Smooth muscle cell (in vitro differentiated cells): ENCODE measurements around the gene ANK3. TPM values are rescaled to one million over a fixed set of nuclear protein-coding genes. Genes with fewer than 3 reads are reported as not detected.

Source experiments
- DNase-seq: peaks from one replicate; lab custom pipeline; 2025; ENCODE audit not compliant: unreplicated experiment; lab: John Stamatoyannopoulos, UW
- H2AFZ ChIP-seq: fragments of 200-600 bp; sonication (generic); 2 replicates; pipeline ENCODE4 v1.6.0; 2016; ENCODE audit warnings: antibody characterized with exemption, low read depth, mild to moderate bottlenecking
- H3F3A ChIP-seq: fragments of 200-600 bp; sonication (generic); 2 replicates; pipeline ENCODE4 v1.6.0; 2017; ENCODE audit warnings: antibody characterized with exemption, low read depth
- H3K27ac ChIP-seq: fragments of 200-600 bp; sonication (generic); 2 replicates; pipeline ENCODE4 v1.5.1; 2016; ENCODE audit warnings: low read depth, mild to moderate bottlenecking
- H3K27me3 ChIP-seq: fragments of 200-600 bp; sonication (generic); 2 replicates; pipeline ENCODE4 v1.6.1; 2016; ENCODE audit warnings: low read depth, mild to moderate bottlenecking
- H3K36me3 ChIP-seq: fragments of 200-600 bp; sonication (generic); 2 replicates; pipeline ENCODE4 v1.5.1; 2016; ENCODE audit warnings: low read depth
- H3K4me1 ChIP-seq: fragments of 200-600 bp; sonication (generic); 2 replicates; pipeline ENCODE4 v1.5.1; 2016; ENCODE audit warnings: low read depth
- H3K4me2 ChIP-seq: fragments of 200-600 bp; sonication (generic); 2 replicates; pipeline ENCODE4 v1.6.0; 2016; ENCODE audit warnings: mild to moderate bottlenecking
- H3K4me3 ChIP-seq: fragments of 200-600 bp; sonication (generic); 2 replicates; pipeline ENCODE4 v1.5.1; 2016; ENCODE audit warnings: mild to moderate bottlenecking
- H3K79me2 ChIP-seq: fragments of 200-600 bp; sonication (generic); 2 replicates; pipeline ENCODE4 v1.6.0; 2016; ENCODE audit warnings: low read depth, mild to moderate bottlenecking
- H3K9ac ChIP-seq: fragments of 200-600 bp; sonication (generic); 2 replicates; pipeline ENCODE4 v1.6.0; 2016; ENCODE audit warnings: low read depth
- H3K9me3 ChIP-seq: fragments of 200-600 bp; sonication (generic); replicated peaks from 2 replicates; pipeline ENCODE4 v1.5.1; 2016; ENCODE audit warnings: low read depth
- H4K20me1 ChIP-seq: fragments of 200-600 bp; sonication (generic); 2 replicates; pipeline ENCODE4 v1.6.0; 2016; ENCODE audit warnings: low read depth
- WGBS: methylation state at CpG from one replicate; pipeline ENCODE4 v1.1.7; 2016; ENCODE audit warnings: low lambda C conversion rate; 5-methylcytosine and 5-hydroxymethylcytosine counted together
- polyA plus RNA-seq: library from polyadenylated mRNA; unstranded; fragments of >200 nt; fragmentation: Nextera tagmentation; extraction: Ambion mirVana; gene quantifications from 2 replicates; pipeline ENCODE4 v1.2.1, GENCODE V29; 2016
- total RNA-seq: library from RNA; depleted of rRNA; stranded (reverse); fragments of >200 nt; gene quantifications from 2 replicates; pipeline ENCODE4 v1.2.3, GENCODE V29; 2014
- TF ChIP-seq, protein P1 (sequence below): fragments of 200-600 bp; sonication (generic); IDR thresholded peaks from 2 replicates; pipeline ENCODE4 v1.5.1; 2017; ENCODE audit warnings: borderline replicate concordance, mild to moderate bottlenecking, antibody characterized with exemption; ENCODE audit not compliant: insufficient read depth, poor library complexity, severe bottlenecking

Gene ANK3
- total and polyA plus RNA-seq, 2 experiments from 2014 or later: 28.2 to 85.5 TPM

DNA sequence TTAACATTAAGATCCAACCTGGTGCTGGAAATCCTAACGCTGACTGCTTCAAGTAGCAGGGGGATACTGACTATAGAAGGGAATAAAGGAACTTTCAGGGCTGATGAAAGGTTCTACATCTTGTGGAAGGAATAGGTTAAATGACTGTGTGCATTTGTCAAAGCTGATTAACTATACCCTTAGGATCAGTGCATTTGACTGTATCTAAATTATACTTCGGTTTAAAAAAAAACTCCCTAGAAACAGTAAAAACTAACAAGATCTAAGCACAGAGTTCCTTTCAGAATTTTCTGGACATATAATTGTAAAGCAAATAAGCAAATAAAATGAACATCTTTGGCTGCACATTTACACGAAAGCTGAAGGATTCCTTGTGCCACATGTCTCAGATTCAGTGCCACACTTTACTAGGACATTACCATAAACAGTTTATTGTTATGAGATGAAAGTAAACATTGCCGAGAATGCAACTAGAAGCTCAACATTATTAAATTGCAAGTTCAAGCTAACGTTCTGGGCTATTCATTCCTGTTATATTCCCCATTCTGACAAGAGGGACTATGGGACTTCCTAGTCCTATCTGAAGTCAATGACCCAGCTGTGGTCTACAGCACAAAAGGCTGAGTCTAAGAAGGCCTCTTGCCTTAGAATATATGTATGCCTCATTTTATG is 20.7 kb downstream of the ANK3 start:
- Histone ChIP-seq H3K27ac (no peak overlapping the region), H3K4me2 (no peak overlapping the region), H4K20me1 (peaks cover 9% of the 10 kb centered on the region), H3K9me3 (no peaks in the 10 kb centered on the region), H3K79me2 (no peaks in the 10 kb centered on the region), H2AFZ (no peak overlapping the region), H3K4me1 (peaks cover 12% of the 10 kb centered on the region), H3K4me3 (no peak overlapping the region), H3F3A (no peaks in the 10 kb centered on the region), H3K9ac (no peak overlapping the region), H3K27me3 (no peaks in the 10 kb centered on the region), H3K36me3 (no peaks in the 10 kb centered on the region)
- TF ChIP-seq, protein P1, sequence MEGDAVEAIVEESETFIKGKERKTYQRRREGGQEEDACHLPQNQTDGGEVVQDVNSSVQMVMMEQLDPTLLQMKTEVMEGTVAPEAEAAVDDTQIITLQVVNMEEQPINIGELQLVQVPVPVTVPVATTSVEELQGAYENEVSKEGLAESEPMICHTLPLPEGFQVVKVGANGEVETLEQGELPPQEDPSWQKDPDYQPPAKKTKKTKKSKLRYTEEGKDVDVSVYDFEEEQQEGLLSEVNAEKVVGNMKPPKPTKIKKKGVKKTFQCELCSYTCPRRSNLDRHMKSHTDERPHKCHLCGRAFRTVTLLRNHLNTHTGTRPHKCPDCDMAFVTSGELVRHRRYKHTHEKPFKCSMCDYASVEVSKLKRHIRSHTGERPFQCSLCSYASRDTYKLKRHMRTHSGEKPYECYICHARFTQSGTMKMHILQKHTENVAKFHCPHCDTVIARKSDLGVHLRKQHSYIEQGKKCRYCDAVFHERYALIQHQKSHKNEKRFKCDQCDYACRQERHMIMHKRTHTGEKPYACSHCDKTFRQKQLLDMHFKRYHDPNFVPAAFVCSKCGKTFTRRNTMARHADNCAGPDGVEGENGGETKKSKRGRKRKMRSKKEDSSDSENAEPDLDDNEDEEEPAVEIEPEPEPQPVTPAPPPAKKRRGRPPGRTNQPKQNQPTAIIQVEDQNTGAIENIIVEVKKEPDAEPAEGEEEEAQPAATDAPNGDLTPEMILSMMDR: no peak
- DNase-seq: no peak
- WGBS: 84% methylated on average over 5 of the region's 5 CpGs

DNA sequence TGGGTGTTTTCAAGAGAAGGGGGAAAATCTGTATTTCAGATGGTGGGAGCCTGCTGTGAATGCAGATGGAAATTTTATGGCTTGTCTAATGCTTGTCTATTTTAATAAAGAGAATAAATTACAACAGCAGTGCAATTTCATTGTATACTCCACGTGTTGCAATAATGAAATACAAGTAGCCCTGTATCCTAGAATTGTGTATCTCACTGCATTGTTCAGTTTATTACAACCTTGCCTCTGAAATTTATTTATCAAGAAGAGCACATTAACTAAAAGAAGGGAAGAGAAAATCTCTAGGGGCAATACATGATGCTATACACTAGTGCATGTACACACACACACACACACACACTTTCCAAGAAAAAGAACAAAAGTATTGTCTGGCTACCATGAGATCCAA is 21.8 kb downstream of the ANK3 start:
- no peak overlapping the region for H3K27ac ChIP-seq
- TF ChIP-seq, protein P1: no peak
- 100% methylated on average over 1 of the region's 1 CpG for WGBS
- H3K27me3 ChIP-seq: no peaks in the 10 kb centered on the region
- H4K20me1 ChIP-seq: peaks cover 9% of the 10 kb centered on the region
- no peak overlapping the region for H3K9ac ChIP-seq
- H3F3A ChIP-seq: no peaks in the 10 kb centered on the region
- H2AFZ ChIP-seq: no peak overlapping the region
- H3K4me1 ChIP-seq: peaks cover 12% of the 10 kb centered on the region
- no peak overlapping the region for H3K4me3 ChIP-seq
- no peaks in the 10 kb centered on the region for H3K79me2 ChIP-seq
- H3K36me3 ChIP-seq: no peaks in the 10 kb centered on the region
- no peak overlapping the region for H3K4me2 ChIP-seq
- no peaks in the 10 kb centered on the region for H3K9me3 ChIP-seq
- DNase-seq: no peak

DNA sequence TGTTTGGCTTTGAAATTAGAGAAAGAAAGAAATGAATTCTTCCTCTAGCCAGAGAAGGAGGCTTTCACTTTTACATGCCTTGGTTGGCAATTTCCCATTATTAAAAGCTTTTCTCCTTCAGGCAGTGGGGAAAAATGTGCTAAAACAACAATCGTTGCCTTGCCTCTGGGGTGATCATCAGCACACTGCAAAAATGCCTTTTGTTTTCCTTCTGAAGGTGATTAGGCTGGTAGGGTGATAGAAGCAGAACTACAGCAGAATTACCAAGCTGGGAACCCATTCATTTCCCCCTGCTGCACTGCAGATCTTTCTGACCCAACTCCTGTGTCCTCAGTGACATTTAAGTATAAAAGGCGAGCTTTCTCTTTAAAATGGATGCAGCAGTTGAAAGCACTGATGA is 22.2 kb downstream of the ANK3 start:
- Histone ChIP-seq H3K4me3 (no peak overlapping the region), H3K4me1 (peaks cover 12% of the 10 kb centered on the region), H3K79me2 (no peaks in the 10 kb centered on the region), H2AFZ (no peak overlapping the region), H3K9me3 (no peaks in the 10 kb centered on the region), H3K9ac (no peak overlapping the region), H3F3A (no peaks in the 10 kb centered on the region), H4K20me1 (peaks cover 9% of the 10 kb centered on the region), H3K27ac (no peak overlapping the region), H3K36me3 (no peaks in the 10 kb centered on the region), H3K4me2 (no peak overlapping the region), H3K27me3 (no peaks in the 10 kb centered on the region)
- 60% methylated on average over 2 of the region's 2 CpGs for WGBS
- DNase-seq: no peak
- TF ChIP-seq, protein P1: no peak

- Histone ChIP-seq H3K36me3 (no peaks in the 10 kb centered on the region), H3K27me3 (no peaks in the 10 kb centered on the region), H3F3A (no peaks in the 10 kb centered on the region), H3K27ac (no peak overlapping the region), H3K9ac (no peak overlapping the region), H2AFZ (no peak overlapping the region), H3K4me2 (no peak overlapping the region), H3K4me3 (no peak overlapping the region), H4K20me1 (peaks cover 9% of the 10 kb centered on the region), H3K4me1 (peaks cover 12% of the 10 kb centered on the region), H3K9me3 (no peaks in the 10 kb centered on the region), H3K79me2 (no peaks in the 10 kb centered on the region)
- no peak for DNase-seq
- WGBS: 82% methylated on average over 4 of the region's 4 CpGs
- TF ChIP-seq, protein P1: no peak
Measured at GRCh38 chr10:60367024-60367423, 22.7 kb downstream of the ANK3 start.
